ENCODE data around the gene MED25. TPM values are rescaled to one million over a fixed set of nuclear protein-coding genes. Genes with fewer than 3 reads are reported as not detected.

MED25 gene
- total RNA-seq, 1 donor from 2014 or later, result 66.0 TPM

GRCh38 chr19:49844138-49845095 lies 26.3 kb downstream of the MED25 start:
- no peak for DNase-seq (ENCODE audit: low spot score)

- no peak for DNase-seq (ENCODE audit: low spot score)
Measured at GRCh38 chr19:49845414-49845813, 27.3 kb downstream of the MED25 start.

GRCh38 chr19:49846408-49846807 lies 28.3 kb downstream of the MED25 start:
- no peak for DNase-seq (ENCODE audit: low spot score)

GRCh38 chr19:49847731-49848696 lies 29.9 kb downstream of the MED25 start:
- no peak for DNase-seq (ENCODE audit: low spot score)

- no peak for DNase-seq (ENCODE audit: low spot score)
Measured at GRCh38 chr19:49848938-49849337, 30.8 kb downstream of the MED25 start.

GRCh38 chr19:49849433-49850220 lies 31.5 kb downstream of the MED25 start:
- no peak for DNase-seq (ENCODE audit: low spot score)

GRCh38 chr19:49850221-49850486 lies 32.1 kb downstream of the MED25 start:
- no peak for DNase-seq (ENCODE audit: low spot score)

GRCh38 chr19:49850487-49851342 lies 32.6 kb downstream of the MED25 start, which contains the start of gene PTOV1:
Gene PTOV1 (plus strand): TSS chr19:49851159.
- peak; percentile 93 for DNase-seq (ENCODE audit: low spot score)

- no peak for DNase-seq (ENCODE audit: low spot score)
Measured at GRCh38 chr19:49851456-49852259, 33.6 kb downstream of the MED25 start.

GRCh38 chr19:49852631-49853126 lies 34.6 kb downstream of the MED25 start:
- DNase-seq (ENCODE audit: low spot score), result no peak

GRCh38 chr19:49853852-49854377 lies 35.8 kb downstream of the MED25 start:
- DNase-seq (ENCODE audit: low spot score), result no peak

- DNase-seq (ENCODE audit: low spot score), result no peak
Measured at GRCh38 chr19:49854378-49855263, 36.5 kb downstream of the MED25 start.

- DNase-seq (ENCODE audit: low spot score), result no peak
Measured at GRCh38 chr19:49855277-49855675, 37.2 kb downstream of the MED25 start.

- DNase-seq (ENCODE audit: low spot score), result no peak
Measured at GRCh38 chr19:49855676-49856573, 37.8 kb downstream of the MED25 start.

GRCh38 chr19:49856574-49857021 lies 38.5 kb downstream of the MED25 start:
- DNase-seq (ENCODE audit: low spot score), result no peak

- DNase-seq (ENCODE audit: low spot score), result no peak
Measured at GRCh38 chr19:49857061-49857837, 39.2 kb downstream of the MED25 start.

- DNase-seq (ENCODE audit: low spot score), result no peak
Measured at GRCh38 chr19:49857838-49858087, 39.7 kb downstream of the MED25 start.
